Astrocyte of the spinal cord (primary cell): ENCODE measurements around the gene PLXNA2.

Experiments used
- DNase-seq: peaks from one replicate; pipeline ENCODE4 v3.0.0; 2011; ENCODE audit warnings: low read depth, low spot score
- H3K4me3 ChIP-seq: 2 replicates; pipeline ENCODE4 v1.5.1; 2011; ENCODE audit warnings: low read depth, mild to moderate bottlenecking, low read length, moderate library complexity
- CTCF ChIP-seq: IDR thresholded peaks from 2 replicates; pipeline ENCODE4 v1.5.1; 2012; ENCODE audit warnings: low read depth, mild to moderate bottlenecking, low read length, inconsistent platforms
- in situ Hi-C: cut with HindIII; loops from 2 replicates; pipeline ENCODE4 v1.10.0; 2017; ENCODE audit warnings: low sequenced_read_pairs

Gene PLXNA2

GRCh38 chr1:208169081-208169879 is 74.9 kb downstream of the PLXNA2 start:
- in situ Hi-C loops = no loop called here
- TF ChIP-seq CTCF = no peak

GRCh38 chr1:208167261-208167869 is 76.8 kb downstream of the PLXNA2 start:
- H3K4me3 ChIP-seq = no peak overlapping the region
- no peak for TF ChIP-seq CTCF
- DNase-seq = no peak
- in situ Hi-C loops = no loop called here

More at GRCh38 chr1:208169081-208169879, 74.9 kb downstream of the PLXNA2 start:
- no peak overlapping the region for H3K4me3 ChIP-seq
- DNase-seq = no peak

- no peak for DNase-seq
- no peak overlapping the region for H3K4me3 ChIP-seq
- no peak for TF ChIP-seq CTCF
- in situ Hi-C loops = no loop called here
These were observed 77.6 kb downstream of the PLXNA2 start for GRCh38 chr1:208166340-208167138.

GRCh38 chr1:208165659-208166058 is 78.5 kb downstream of the PLXNA2 start:
- TF ChIP-seq CTCF = no peak
- no peak for DNase-seq
- in situ Hi-C loops = no loop called here
- H3K4me3 ChIP-seq = no peak overlapping the region

GRCh38 chr1:208164609-208165008 is 79.6 kb downstream of the PLXNA2 start:
- no peak overlapping the region for H3K4me3 ChIP-seq
- in situ Hi-C loops = no loop called here
- no peak for TF ChIP-seq CTCF
- DNase-seq = no peak

- no peak overlapping the region for H3K4me3 ChIP-seq
- DNase-seq = no peak
- in situ Hi-C loops = no loop called here
- TF ChIP-seq CTCF = no peak
These were observed 80.6 kb downstream of the PLXNA2 start for GRCh38 chr1:208163539-208163938.
